HS-5 (cell line): ENCODE results near the gene SLC24A3.

Experiments used
- DNase-seq: peaks from one replicate; pipeline ENCODE4 v3.0.0-alpha.2; 2012; ENCODE audit warnings: low read depth

The SLC24A3 gene

GRCh38 chr20:19508449-19508848, 296.0 kb downstream of the SLC24A3 start:
- no peak for DNase-seq

GRCh38 chr20:19510611-19511010, 298.2 kb downstream of the SLC24A3 start:
- no peak for DNase-seq

- no peak for DNase-seq
These were observed 299.5 kb downstream of the SLC24A3 start for GRCh38 chr20:19511931-19512330.

GRCh38 chr20:19512886-19513677, 300.6 kb downstream of the SLC24A3 start:
- no peak for DNase-seq

GRCh38 chr20:19515074-19515473, 302.6 kb downstream of the SLC24A3 start:
- DNase-seq, result no peak

GRCh38 chr20:19519466-19519865, 307.0 kb downstream of the SLC24A3 start:
- no peak for DNase-seq

GRCh38 chr20:19520261-19520660, 307.8 kb downstream of the SLC24A3 start:
- DNase-seq, result no peak

- no peak for DNase-seq
These were observed 309.8 kb downstream of the SLC24A3 start for GRCh38 chr20:19522071-19522801.

GRCh38 chr20:19522836-19523590, 310.6 kb downstream of the SLC24A3 start:
- DNase-seq, result no peak

- DNase-seq, result no peak
These were observed 312.2 kb downstream of the SLC24A3 start for GRCh38 chr20:19524691-19525090.

GRCh38 chr20:19527509-19527908, 315.1 kb downstream of the SLC24A3 start:
- no peak for DNase-seq

- DNase-seq, result no peak
These were observed 316.0 kb downstream of the SLC24A3 start for GRCh38 chr20:19528286-19529030.

- DNase-seq, result no peak
These were observed 317.6 kb downstream of the SLC24A3 start for GRCh38 chr20:19530006-19530405.

- DNase-seq, result no peak
These were observed 319.0 kb downstream of the SLC24A3 start for GRCh38 chr20:19531446-19531845.

GRCh38 chr20:19538556-19538955, 326.1 kb downstream of the SLC24A3 start:
- no peak for DNase-seq

GRCh38 chr20:19539191-19539590, 326.7 kb downstream of the SLC24A3 start:
- DNase-seq, result no peak

GRCh38 chr20:19540392-19540791, 327.9 kb downstream of the SLC24A3 start:
- DNase-seq, result no peak

GRCh38 chr20:19543101-19543500, 330.7 kb downstream of the SLC24A3 start:
- DNase-seq, result no peak

GRCh38 chr20:19544684-19545083, 332.2 kb downstream of the SLC24A3 start:
- no peak for DNase-seq

- no peak for DNase-seq
These were observed 334.2 kb downstream of the SLC24A3 start for GRCh38 chr20:19546648-19547047.

GRCh38 chr20:19547547-19547946, 335.1 kb downstream of the SLC24A3 start:
- DNase-seq, result no peak

GRCh38 chr20:19549896-19550295, 337.5 kb downstream of the SLC24A3 start:
- DNase-seq, result no peak
